NCI-H2107 (cell line): ENCODE data around the gene BMP2K.

Experiments used
- DNase-seq: peaks from one replicate; lab custom pipeline; 2025; lab: John Stamatoyannopoulos, UW

BMP2K gene

GRCh38 chr4:78776079-78776728, at the start of gene BMP2K:
Gene BMP2K (plus strand): TSS chr4:78776350. CDS start chr4:78776544, 194 bp downstream.
- DNase-seq: peak; percentile 14

DNA sequence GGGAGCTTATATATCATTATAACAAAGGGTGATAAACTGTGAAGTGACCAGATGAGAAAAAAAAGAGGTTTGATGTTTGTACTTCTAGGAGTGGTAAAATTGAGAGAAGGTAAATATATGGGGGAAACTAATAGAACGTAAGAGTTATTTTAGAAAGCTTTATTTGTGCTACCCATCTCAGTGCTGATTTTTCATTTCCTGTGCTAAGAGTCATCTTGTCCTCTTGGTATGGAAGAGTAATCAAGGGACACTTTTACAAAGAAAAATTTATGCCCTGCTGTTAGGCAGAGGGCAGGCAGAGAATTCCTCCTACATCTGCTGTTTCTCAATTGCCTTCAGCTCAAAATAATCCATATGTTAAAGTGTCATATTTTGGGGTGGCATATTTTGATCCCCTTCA, 49.6 kb upstream of the BMP2K start:
- DNase-seq: no peak

DNA sequence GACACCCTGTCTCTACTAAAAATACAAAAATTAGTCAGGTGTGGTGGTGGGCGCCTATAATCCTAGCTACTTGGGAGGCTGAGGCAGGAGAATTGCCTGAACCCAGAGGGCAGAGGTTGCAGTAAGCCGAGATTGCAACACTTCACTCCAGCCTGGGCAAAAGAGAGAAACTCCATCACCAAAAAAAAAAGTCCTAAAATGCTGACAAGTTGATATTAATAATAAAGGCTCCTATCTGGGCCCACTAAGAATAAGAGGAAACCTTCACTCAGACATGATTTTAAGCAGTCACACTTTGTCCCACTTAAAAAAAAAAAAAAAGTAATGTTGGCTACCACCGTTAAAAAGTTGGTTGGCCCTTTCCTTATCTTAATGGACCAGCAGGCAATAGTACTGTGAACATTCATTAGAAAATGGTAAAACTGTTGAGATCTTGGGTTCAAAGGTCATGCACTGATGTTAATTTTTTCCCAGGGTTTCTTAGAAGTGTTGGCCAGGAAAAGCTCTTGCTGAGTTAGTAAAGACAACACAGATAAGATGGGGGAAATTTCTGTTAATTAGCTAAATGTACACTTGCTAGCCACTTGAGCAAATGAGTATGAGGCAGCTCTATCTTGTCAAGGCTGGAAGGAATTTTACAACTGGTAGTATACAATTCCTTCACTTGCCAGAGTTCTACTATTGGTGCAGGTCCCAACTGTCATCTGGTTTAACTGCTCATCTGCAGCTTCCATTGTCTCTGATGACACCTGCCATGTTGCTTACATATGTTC, 43.6 kb upstream of the BMP2K start:
- no peak for DNase-seq

DNA sequence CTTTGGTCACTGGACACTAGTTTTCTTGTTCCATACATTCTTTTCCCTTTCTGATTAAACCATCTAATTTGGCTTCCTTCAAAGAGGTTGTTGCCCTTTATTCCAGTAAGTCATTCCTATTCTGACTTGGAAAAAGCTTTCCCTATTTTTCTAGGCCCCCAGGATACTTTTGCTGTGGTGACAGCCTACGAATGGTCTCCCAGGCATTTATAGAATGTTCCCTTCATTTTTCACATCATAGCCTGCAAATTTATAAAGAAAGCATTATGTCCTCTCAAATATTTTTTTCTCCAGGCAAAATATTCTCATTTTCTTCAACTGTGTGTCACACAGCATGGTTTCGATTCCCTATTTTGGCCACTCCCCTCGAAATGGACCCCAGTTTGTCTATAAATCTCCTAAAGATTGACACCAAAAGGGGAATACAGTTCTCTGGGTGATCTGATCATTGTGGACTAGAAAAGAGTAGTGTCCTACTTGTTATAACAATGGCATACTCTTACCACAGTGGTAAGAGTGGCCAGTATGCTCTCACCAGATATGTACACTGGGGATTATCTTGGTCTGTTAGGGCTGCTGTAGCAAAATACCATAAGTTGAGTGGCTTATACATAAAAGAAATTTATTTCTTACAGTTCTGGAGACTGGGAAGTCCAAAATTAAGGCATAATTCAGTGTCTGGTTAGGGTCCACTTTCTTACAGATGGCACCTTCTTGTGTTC, 41.5 kb upstream of the BMP2K start:
- no peak for DNase-seq

DNA sequence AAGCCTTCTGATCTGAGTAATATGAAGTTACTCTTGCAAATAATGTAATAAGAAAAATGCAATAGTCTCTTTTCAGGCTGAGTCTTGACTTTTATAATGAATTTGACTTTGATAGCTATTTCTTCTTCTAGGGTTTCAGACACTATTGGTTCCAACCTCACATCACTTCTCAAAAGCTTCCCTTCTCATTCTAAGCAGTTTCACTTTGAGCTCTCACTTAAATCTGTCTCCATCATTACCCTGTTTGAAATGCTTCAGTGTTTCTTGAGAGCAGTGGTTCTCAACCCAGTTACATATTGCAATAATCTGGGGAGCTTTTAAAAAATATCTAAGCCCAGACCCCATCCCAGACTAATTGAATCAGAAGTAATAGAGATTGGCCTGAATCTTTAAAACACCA, 40.5 kb upstream of the BMP2K start:
- DNase-seq: no peak

GRCh38 chr4:78737035-78737434, 39.1 kb upstream of the BMP2K start:
- no peak for DNase-seq

GRCh38 chr4:78737973-78738372, 38.2 kb upstream of the BMP2K start:
- no peak for DNase-seq

GRCh38 chr4:78742300-78742699, 33.9 kb upstream of the BMP2K start:
- no peak for DNase-seq

- no peak for DNase-seq
Observed at GRCh38 chr4:78747475-78747922, 28.7 kb upstream of the BMP2K start.

DNA sequence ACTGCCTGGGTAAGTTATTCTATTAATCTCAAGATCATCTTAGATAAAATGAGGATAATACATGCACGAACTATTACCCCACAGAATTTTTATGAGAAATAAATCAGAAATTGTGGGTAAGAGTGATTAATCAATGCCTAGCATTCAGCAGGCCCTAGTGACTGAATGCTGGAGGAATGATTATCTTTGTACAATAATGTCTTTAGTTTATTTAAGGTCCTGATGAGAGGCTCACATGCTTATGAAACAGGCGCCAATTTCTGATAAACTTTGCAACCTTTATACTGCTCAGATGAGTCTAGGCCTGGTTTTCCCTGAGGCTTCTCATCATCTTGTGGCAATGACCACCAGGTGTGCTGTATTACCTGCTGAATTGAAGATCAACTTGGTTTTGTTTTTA, 27.8 kb upstream of the BMP2K start:
- DNase-seq: no peak

DNA sequence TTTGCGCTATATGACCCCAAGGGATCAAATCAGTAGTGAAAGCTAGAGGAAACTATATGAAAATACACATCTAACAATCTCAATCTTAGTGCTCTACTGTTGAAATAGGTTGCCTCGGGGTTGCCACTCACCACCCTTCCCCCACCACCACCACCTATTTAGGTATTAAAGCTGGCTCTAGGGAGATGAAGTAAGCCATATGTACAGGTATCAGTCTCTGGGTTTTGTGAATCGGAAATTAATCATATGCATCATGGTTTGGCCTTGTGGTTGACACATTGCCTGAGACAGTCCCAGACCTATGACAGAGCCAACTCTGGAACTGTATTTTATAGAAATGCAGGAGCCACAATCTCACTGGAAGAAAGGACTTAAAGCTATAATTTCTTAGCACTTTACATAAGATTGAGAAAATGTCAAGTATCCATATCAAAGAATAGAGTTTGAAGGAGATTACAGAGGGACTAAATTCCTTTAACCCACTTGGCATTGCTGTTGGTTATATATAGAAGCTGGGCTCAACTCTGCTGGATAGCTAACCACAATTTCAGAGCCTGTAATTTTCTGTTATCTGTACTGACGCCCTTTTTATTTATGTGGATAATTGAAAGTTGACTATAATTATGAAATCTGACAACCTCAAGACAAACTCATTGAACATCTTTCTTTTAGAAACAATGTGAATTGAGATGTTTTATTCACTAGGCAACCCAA, 26.7 kb upstream of the BMP2K start:
- DNase-seq: no peak

DNA sequence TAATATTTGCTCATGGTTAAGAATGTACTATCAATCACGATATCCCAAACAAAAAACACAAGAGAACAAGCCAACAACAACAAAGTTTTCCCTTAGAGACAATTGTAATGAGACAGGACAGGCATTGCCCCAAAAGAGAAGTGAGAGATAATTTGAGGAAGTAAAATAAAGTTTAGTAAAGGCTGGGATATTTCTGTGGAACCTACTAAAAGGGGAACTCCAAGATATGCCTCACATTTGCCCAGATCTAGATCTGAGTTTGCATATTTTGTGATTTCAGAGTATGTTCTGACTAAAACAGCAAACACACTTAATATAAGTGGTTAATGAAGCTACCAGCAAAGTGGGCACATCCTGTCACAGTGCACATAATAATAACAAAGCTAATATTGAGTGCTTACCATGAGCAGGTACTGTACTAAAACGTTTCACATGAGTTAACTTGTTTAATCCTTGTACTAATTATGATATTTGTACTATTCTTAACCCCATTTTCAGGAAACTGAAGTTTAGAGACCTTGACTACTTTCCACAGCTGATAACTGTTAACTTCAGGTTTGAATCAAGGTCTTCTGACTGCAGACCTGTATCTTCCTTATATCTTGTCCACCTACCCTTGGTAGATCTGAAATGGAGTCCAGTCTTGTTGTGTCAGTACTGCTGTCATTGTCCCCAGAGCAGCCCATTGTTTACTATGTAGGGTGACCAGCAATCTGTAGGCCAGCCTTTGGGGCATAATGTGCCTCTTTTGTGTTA, 26.0 kb upstream of the BMP2K start:
- no peak for DNase-seq

- no peak for DNase-seq
Observed at GRCh38 chr4:78753091-78753490, 23.1 kb upstream of the BMP2K start.

DNA sequence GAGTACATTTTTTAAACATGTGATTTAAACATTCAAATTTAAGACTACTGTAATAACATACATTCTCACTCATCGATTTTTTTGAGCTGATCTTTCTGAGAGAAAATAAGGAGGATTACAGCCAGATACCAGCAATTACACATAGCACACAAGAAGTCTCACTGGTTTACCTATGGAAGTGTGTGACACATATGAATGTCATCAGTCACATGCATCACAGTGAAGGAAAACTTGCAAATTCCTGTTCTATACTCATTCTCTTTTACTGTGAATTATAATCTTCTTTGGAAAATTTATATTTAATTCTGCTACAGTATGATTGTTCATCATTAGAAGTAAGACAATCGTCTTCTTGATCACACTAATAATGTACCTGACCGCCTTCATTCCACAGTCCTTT, 21.3 kb upstream of the BMP2K start:
- DNase-seq: no peak

GRCh38 chr4:78756137-78756536, 20.0 kb upstream of the BMP2K start:
- DNase-seq: no peak

- DNase-seq: no peak
Observed at GRCh38 chr4:78756776-78757175, 19.4 kb upstream of the BMP2K start.

GRCh38 chr4:78757574-78757973, 18.6 kb upstream of the BMP2K start:
- DNase-seq: no peak

DNA sequence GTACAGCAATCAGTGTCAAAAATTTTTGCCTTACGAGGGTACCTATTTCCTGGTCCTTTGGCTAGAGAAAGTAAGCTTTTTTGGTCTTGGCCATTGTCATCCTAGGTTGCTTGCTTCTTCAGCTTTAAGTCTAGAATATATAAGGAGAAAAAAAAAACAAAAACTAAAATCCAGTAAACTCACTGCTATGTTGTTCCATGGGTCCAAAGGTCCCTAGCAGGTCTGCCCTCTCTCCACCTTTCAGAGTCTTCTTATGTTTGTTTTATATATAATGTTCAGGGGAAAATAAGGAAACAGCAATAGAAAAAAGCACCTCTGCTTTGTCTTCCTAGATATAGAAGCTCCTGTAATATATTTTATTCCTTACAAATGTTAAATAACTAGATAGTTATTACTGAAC, 18.1 kb upstream of the BMP2K start:
- DNase-seq: no peak

GRCh38 chr4:78762529-78762928, 13.6 kb upstream of the BMP2K start:
- DNase-seq: no peak

DNA sequence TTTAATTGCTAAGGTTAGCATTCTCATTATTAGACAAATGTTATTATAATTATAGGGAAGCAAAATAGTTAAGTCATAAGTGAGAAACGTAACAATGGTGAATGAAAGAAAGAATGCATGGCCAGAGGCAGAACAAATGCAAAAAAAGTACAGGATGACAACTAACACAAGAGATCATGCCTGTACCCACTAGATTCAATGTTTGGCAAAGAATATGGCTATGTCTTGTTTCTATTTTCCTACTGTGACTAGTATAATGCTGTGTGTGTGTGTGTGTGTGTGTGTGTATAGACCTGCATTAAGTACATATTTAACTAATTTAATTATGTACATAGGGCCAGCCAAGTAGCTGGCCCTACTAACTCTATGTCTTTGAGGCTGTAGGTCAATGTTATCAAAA, 12.9 kb upstream of the BMP2K start:
- DNase-seq: no peak

GRCh38 chr4:78763763-78764387, 12.3 kb upstream of the BMP2K start:
- DNase-seq: no peak
